Coronary artery (tissue), 2 donors: ENCODE measurements around the gene EFCAB8.

Experiments used
- DNase-seq: peaks from one replicate; pipeline ENCODE4 v3.0.0-alpha.2; 2017; ENCODE audit warnings: low spot score
- H3K27ac ChIP-seq, 2 donors: fragments of 200-600 bp; sonication (generic); one replicate each; pipeline ENCODE4 v1.5.1; 2016 to 2019
- H3K4me3 ChIP-seq: fragments of 200-600 bp; sonication (generic); 2 replicates; pipeline ENCODE4 v1.5.1; 2016; ENCODE audit warnings: mild to moderate bottlenecking, moderate library complexity
- CTCF ChIP-seq: fragments of 200-600 bp; sonication (generic); IDR thresholded peaks from one replicate; pipeline ENCODE4 v1.5.1; 2019; ENCODE audit warnings: antibody characterized with exemption

The EFCAB8 gene

GRCh38 chr20:32986331-32986966 lies 127.7 kb downstream of the EFCAB8 start:
- TF ChIP-seq CTCF: no peak
- no peak for DNase-seq
- Histone ChIP-seq H3K4me3 (no peak overlapping the region), H3K27ac (no peak overlapping the region)

GRCh38 chr20:32987044-32987825 lies 128.5 kb downstream of the EFCAB8 start:
- no peak for DNase-seq
- no peak overlapping the region for H3K4me3 ChIP-seq
- no peak overlapping the region for H3K27ac ChIP-seq
- TF ChIP-seq CTCF: no peak

DNA sequence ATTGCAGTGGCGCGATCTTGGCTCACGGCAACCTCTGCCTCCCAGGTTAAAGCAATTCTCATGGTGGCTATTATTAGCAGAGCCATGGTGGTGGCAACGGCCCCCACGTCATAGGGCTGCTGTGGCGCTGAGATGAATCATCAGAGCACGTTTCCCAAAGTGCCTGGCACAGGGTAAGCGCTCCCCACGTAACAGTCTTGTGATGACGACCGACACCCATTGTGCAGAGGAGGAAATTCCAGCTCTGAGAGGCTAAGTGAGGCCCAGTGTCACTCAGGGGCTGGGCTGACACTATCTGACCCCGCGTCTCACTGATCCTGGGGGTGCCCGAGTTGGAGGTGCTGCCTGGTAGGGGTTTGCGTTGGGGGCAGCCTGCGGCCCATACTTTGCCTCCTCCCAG lies 129.3 kb downstream of the EFCAB8 start:
- no peak overlapping the region for H3K27ac ChIP-seq
- no peak overlapping the region for H3K4me3 ChIP-seq
- no peak for TF ChIP-seq CTCF
- no peak for DNase-seq

GRCh38 chr20:32989507-32990283 lies 131.0 kb downstream of the EFCAB8 start:
- no peak for TF ChIP-seq CTCF
- no peak overlapping the region for H3K4me3 ChIP-seq
- DNase-seq: no peak
- H3K27ac ChIP-seq: no peak overlapping the region

DNA sequence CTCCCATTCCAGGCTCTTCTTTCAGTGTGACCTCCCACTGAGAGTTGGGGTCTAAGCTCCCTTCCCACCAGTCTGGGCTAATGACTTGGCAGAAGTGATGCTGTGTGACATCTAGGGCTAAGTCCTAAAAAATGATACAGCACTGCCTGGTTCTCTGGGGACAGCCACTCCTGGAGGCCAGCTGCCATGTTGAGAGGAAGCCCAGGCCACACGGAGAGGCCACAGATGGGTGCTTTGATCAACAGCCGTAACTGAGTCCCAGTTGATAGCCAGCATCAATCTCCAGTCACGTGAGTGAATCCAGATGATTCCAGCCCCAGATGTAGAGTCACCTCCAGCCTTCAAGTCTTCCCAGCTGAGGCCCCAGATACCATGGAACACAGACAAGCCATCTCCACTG lies 131.7 kb downstream of the EFCAB8 start:
- no peak overlapping the region for H3K4me3 ChIP-seq
- no peak overlapping the region for H3K27ac ChIP-seq
- no peak for DNase-seq
- TF ChIP-seq CTCF: no peak

- TF ChIP-seq CTCF: no peak
- H3K4me3 ChIP-seq: no peak overlapping the region
- DNase-seq: no peak
- H3K27ac ChIP-seq: no peak overlapping the region
These were observed 132.7 kb downstream of the EFCAB8 start for GRCh38 chr20:32991383-32991782.
